Measurements from ENCODE around the gene PDS5B. TPM values are rescaled to one million over a fixed set of nuclear protein-coding genes. Genes with fewer than 3 reads are reported as not detected.

The PDS5B gene
- total RNA-seq, 1 donor from 2014 or later, result 49.0 TPM

DNA sequence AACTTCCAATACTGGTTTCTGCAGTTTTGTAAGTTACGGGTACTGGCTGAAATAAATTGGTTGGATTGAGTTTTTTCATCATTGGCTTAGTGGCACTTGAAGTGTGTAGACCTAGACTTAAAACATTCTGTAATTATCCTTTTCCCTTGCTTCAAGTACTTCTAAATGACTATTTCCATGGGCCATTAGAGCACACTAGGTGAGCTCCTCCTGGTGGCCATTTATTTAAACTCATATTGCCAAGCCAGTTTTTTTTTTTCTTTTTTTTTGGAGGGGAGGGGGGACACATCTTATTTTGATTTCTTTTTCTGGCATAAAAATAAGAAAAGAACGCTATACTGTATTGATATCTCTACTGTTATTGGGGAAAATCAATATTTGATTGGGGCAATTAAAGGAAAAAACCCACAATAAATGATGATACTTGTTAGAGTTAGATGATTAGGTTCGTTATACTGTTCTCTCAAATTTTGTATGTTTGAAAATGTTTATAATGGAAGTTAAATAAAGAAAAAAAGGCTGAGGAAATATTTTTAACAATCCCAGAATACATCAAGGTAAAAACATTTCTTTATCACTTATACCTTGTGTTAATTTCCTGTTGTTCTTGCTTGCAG, 82.9 kb downstream of the PDS5B start:
- Mint-ChIP-seq H3K27me3 (ENCODE audit: low read depth) (no peaks in the 10 kb centered on the region), H3K4me1 (ENCODE audit: low read depth) (peaks cover 2% of the 10 kb centered on the region), H3K27ac (ENCODE audit: unreplicated experiment) (no peak overlapping the region), H3K4me3 (ENCODE audit: unreplicated experiment) (no peak overlapping the region), H3K36me3 (ENCODE audit: low read depth) (peaks cover 13% of the 10 kb centered on the region), H3K9me3 (ENCODE audit: low read depth) (no peaks in the 10 kb centered on the region)
- TF ChIP-seq, protein P1, sequence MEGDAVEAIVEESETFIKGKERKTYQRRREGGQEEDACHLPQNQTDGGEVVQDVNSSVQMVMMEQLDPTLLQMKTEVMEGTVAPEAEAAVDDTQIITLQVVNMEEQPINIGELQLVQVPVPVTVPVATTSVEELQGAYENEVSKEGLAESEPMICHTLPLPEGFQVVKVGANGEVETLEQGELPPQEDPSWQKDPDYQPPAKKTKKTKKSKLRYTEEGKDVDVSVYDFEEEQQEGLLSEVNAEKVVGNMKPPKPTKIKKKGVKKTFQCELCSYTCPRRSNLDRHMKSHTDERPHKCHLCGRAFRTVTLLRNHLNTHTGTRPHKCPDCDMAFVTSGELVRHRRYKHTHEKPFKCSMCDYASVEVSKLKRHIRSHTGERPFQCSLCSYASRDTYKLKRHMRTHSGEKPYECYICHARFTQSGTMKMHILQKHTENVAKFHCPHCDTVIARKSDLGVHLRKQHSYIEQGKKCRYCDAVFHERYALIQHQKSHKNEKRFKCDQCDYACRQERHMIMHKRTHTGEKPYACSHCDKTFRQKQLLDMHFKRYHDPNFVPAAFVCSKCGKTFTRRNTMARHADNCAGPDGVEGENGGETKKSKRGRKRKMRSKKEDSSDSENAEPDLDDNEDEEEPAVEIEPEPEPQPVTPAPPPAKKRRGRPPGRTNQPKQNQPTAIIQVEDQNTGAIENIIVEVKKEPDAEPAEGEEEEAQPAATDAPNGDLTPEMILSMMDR (IDR thresholded peaks at IDR 0.05), result peak; percentile 90
- no peak for DNase-seq (ENCODE audit: low spot score)

DNA sequence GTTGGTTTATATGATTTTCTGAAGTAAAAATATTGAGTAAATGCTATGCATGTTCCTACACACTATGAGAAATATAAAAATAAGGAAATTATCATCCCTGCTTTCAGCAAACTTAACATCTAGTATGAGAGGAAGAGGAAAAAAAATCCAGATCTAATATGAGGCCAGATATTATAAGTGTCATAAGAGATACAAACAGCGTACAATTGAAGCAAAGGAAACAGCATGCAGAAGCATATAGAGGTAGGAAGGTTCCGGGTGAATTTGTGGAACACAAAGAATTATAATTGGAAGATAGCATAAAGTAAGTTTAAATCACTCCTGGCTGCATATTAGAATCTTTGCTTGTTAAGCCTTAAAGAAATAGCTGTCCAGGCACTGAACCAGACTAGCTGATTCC, 88.3 kb downstream of the PDS5B start:
- H3K4me3 Mint-ChIP-seq (ENCODE audit: unreplicated experiment), result no peak overlapping the region
- DNase-seq (ENCODE audit: low spot score), result no peak
- H3K27me3 Mint-ChIP-seq (ENCODE audit: low read depth), result no peaks in the 10 kb centered on the region
- peaks cover 5% of the 10 kb centered on the region for H3K9me3 Mint-ChIP-seq (ENCODE audit: low read depth)
- H3K27ac Mint-ChIP-seq (ENCODE audit: unreplicated experiment), result peak overlapping the region; percentile 28
- TF ChIP-seq, protein P1 (IDR thresholded peaks at IDR 0.05), result no peak
- peaks cover 15% of the 10 kb centered on the region for H3K4me1 Mint-ChIP-seq (ENCODE audit: low read depth)
- H3K36me3 Mint-ChIP-seq (ENCODE audit: low read depth), result peaks cover 26% of the 10 kb centered on the region

DNA sequence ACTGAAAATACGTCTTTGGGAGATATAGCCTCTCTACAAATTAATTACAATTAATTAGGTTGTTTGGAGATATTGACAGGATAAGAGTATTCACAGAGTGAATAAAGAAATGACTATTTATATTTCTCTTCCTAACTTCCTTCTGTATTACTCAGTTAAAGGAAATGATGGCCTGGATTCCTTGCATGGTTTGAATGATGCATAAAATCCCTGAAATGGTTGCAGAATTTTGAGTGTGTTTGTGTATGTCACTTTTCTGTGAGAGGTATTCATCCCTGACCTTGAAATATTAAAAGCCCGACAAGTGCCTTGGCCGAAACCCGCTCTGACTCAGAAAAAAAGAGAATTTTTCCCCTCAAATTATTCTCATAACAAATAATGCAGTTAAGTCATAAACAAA, 90.0 kb downstream of the PDS5B start:
- H3K36me3 Mint-ChIP-seq (ENCODE audit: low read depth), result peaks cover 30% of the 10 kb centered on the region
- peak overlapping the region; percentile 74 for H3K27ac Mint-ChIP-seq (ENCODE audit: unreplicated experiment)
- no peaks in the 10 kb centered on the region for H3K27me3 Mint-ChIP-seq (ENCODE audit: low read depth)
- no peak overlapping the region for H3K4me3 Mint-ChIP-seq (ENCODE audit: unreplicated experiment)
- TF ChIP-seq, protein P1 (IDR thresholded peaks at IDR 0.05), result no peak
- peaks cover 5% of the 10 kb centered on the region for H3K9me3 Mint-ChIP-seq (ENCODE audit: low read depth)
- DNase-seq (ENCODE audit: low spot score), result no peak
- H3K4me1 Mint-ChIP-seq (ENCODE audit: low read depth), result peaks cover 15% of the 10 kb centered on the region

DNA sequence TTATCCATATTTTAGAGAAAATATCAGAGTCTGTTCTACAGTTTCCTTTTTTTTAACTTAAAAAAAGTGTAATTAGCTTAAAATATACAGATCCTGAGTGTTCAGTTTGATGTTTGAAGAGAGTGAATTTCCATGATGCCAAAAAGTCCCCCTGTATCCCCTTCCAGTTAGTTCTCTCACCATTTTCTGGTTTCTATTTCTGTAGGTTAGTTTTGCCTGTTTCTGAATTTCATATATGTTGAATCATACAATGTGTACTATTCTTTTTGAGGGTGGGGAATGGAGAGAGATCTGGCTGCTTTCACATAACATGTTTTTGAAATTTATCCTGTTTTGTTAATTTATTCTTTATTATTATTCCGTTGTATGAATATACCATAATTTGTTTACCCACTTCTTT, 95.9 kb downstream of the PDS5B start:
- Mint-ChIP-seq H3K4me3 (ENCODE audit: unreplicated experiment) (no peak overlapping the region), H3K9me3 (ENCODE audit: low read depth) (no peaks in the 10 kb centered on the region), H3K4me1 (ENCODE audit: low read depth) (peaks cover 9% of the 10 kb centered on the region), H3K27ac (ENCODE audit: unreplicated experiment) (peak overlapping the region; percentile 55), H3K36me3 (ENCODE audit: low read depth) (peaks cover 20% of the 10 kb centered on the region), H3K27me3 (ENCODE audit: low read depth) (no peaks in the 10 kb centered on the region)
- TF ChIP-seq, protein P1 (IDR thresholded peaks at IDR 0.05), result no peak
- DNase-seq (ENCODE audit: low spot score), result no peak

DNA sequence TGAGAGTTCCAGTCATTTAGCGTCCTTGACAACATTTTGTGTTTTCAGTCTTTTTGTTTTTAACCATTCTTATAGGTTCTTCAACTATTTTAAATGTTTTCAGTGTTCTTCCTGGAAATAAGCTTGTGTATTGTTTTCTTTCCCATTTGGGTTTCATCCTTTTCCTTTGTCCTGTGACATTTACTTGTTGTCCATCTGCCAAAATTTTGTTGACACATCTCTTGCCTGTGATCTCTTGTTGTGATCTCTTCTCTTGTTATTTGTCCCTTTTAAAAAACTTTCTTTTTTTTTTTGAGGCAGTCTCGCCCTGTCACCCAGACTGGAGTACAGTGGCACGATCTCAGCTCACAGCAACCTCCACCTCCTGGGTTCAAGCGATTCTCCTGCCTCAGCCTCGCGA, 96.5 kb downstream of the PDS5B start:
- H3K36me3 Mint-ChIP-seq (ENCODE audit: low read depth), result peaks cover 20% of the 10 kb centered on the region
- H3K4me3 Mint-ChIP-seq (ENCODE audit: unreplicated experiment), result no peak overlapping the region
- H3K4me1 Mint-ChIP-seq (ENCODE audit: low read depth), result peaks cover 9% of the 10 kb centered on the region
- H3K27me3 Mint-ChIP-seq (ENCODE audit: low read depth), result no peaks in the 10 kb centered on the region
- no peak for DNase-seq (ENCODE audit: low spot score)
- TF ChIP-seq, protein P1 (IDR thresholded peaks at IDR 0.05), result no peak
- H3K27ac Mint-ChIP-seq (ENCODE audit: unreplicated experiment), result peak overlapping the region; percentile 55
- H3K9me3 Mint-ChIP-seq (ENCODE audit: low read depth), result no peaks in the 10 kb centered on the region
